GM12874 (cell line): ENCODE data around the gene DLGAP4.

Experiments used
- CTCF ChIP-seq: IDR thresholded peaks from 2 replicates; pipeline ENCODE4 v1.5.1; 2011; ENCODE audit warnings: low read depth, mild to moderate bottlenecking, control low read depth, low read length, moderate library complexity; ENCODE audit not compliant: insufficient read depth

The DLGAP4 gene

GRCh38 chr20:36339646-36340592 is 33.8 kb downstream of the DLGAP4 start:
- no peak for TF ChIP-seq CTCF

DNA sequence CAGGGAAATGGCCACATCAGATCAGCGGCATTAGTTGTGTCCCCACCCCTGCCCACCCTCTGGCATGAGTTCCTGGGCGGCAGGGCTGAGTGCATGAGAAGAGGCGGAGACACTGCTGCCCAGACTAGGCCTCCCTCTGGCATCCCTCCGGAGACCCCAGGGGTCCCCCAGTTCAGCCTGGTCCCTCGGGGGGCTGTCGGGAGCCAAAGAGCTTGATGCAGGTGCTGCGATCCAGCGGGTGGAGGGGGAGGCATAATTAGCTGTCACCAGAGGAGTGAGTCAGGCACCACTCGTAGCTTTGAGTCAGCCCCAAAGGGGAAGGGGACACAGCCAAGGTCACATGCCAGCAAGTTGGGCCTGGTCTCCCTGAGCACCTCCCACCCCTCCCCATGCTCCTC is 34.5 kb downstream of the DLGAP4 start:
- no peak for TF ChIP-seq CTCF

- no peak for TF ChIP-seq CTCF
These were observed 35.3 kb downstream of the DLGAP4 start for GRCh38 chr20:36341331-36342020.

DNA sequence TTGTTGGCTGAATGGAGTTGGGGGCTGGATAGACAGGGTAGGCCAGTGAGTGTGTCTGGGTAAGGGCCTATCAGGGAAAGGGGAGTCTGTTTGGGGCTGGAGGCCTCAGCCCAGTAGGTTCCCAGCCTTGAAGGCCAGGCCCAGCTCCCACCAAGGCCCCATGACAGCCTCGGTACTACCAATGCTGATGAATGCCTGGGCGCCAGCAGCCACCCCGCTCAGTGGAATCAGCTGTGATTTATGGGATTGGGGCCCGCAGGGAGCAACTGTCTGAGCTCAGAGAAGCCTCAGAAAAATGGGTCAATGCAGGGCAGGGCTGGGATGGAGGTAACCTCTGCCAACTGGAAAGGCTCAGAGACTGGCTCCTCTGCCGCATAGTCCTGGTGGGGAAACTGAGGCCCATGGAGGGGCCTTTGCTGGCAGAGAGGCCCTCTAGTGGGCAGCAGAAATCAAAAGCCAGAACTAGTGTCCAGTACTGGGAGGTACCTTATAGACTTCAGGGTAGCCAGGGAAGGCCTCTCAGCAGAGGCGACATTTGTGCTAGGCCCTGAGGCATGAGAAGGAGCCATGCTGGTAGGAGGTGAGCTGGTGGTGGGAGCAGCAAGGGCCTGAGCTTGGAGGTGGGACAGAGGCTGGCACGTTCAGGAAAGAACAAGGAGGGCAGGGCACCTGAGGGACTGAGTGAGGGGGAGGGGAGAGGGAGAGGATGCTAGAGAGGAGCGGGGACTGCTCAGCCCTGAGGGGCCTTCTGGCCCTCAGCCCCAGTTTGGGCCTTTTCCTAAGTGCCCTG is 36.4 kb downstream of the DLGAP4 start:
- TF ChIP-seq CTCF: no peak

GRCh38 chr20:36343641-36344040 is 37.5 kb downstream of the DLGAP4 start:
- TF ChIP-seq CTCF: no peak

GRCh38 chr20:36344517-36345132 is 38.5 kb downstream of the DLGAP4 start:
- no peak for TF ChIP-seq CTCF

GRCh38 chr20:36346256-36346655 is 40.1 kb downstream of the DLGAP4 start:
- TF ChIP-seq CTCF: no peak
